ENCODE measurements around the gene CCDC102B.

DNA sequence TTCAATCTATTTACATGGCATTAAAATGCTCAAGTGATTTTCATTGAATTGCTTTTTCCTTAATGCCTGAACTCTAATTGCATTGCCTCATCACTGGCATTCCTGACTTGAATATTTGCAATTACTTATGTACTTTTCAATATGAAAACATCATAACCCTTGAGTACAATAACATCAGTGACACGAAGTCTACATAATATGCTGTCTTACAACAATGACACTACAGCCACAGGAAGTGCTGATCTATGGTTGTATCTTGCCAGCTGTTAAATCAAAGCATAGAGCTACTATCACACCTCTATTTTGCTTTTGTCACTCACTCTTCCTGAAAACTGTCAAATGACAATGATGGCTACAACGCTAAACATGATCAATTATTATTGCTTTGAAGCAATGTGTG is 156.9 kb downstream of the CCDC102B start:
- TF ChIP-seq FOXJ3 (CRISPR knock-in tag; IDR thresholded peaks at IDR 0.05; ENCODE audit: borderline replicate concordance) (no peak), AR (CRISPR knock-in tag; IDR thresholded peaks at IDR 0.05) (no peak), ATF3 (CRISPR knock-in tag; conservative IDR thresholded peaks at IDR 0.05) (no peak), CTCF (IDR thresholded peaks at IDR 0.05) (no peak), ZBTB21 (CRISPR knock-in tag; IDR thresholded peaks at IDR 0.05; ENCODE audit: borderline replicate concordance) (no peak)
- TF ChIP-seq, protein P1, sequence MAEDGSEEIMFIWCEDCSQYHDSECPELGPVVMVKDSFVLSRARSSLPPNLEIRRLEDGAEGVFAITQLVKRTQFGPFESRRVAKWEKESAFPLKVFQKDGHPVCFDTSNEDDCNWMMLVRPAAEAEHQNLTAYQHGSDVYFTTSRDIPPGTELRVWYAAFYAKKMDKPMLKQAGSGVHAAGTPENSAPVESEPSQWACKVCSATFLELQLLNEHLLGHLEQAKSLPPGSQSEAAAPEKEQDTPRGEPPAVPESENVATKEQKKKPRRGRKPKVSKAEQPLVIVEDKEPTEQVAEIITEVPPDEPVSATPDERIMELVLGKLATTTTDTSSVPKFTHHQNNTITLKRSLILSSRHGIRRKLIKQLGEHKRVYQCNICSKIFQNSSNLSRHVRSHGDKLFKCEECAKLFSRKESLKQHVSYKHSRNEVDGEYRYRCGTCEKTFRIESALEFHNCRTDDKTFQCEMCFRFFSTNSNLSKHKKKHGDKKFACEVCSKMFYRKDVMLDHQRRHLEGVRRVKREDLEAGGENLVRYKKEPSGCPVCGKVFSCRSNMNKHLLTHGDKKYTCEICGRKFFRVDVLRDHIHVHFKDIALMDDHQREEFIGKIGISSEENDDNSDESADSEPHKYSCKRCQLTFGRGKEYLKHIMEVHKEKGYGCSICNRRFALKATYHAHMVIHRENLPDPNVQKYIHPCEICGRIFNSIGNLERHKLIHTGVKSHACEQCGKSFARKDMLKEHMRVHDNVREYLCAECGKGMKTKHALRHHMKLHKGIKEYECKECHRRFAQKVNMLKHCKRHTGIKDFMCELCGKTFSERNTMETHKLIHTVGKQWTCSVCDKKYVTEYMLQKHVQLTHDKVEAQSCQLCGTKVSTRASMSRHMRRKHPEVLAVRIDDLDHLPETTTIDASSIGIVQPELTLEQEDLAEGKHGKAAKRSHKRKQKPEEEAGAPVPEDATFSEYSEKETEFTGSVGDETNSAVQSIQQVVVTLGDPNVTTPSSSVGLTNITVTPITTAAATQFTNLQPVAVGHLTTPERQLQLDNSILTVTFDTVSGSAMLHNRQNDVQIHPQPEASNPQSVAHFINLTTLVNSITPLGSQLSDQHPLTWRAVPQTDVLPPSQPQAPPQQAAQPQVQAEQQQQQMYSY (CRISPR knock-in tag; IDR thresholded peaks at IDR 0.05), result no peak
- TF ChIP-seq, protein P2, sequence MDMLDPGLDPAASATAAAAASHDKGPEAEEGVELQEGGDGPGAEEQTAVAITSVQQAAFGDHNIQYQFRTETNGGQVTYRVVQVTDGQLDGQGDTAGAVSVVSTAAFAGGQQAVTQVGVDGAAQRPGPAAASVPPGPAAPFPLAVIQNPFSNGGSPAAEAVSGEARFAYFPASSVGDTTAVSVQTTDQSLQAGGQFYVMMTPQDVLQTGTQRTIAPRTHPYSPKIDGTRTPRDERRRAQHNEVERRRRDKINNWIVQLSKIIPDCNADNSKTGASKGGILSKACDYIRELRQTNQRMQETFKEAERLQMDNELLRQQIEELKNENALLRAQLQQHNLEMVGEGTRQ (CRISPR knock-in tag; IDR thresholded peaks at IDR 0.05), result no peak

Data from WTC11 (cell line).